ENCODE results near the gene RNF169. TPM values are rescaled to one million over a fixed set of nuclear protein-coding genes. Genes with fewer than 3 reads are reported as not detected.

RNF169 gene
- total RNA-seq, 2 donors from 2014 or later = 22.1 to 30.1 TPM

GRCh38 chr11:74844072-74844471, 95.4 kb downstream of the RNF169 start:
- H3K27ac ChIP-seq = no peak overlapping the region
- DNase-seq (ENCODE audit: low spot score) (no peak), ATAC-seq (ENCODE audit: insufficient number of reproducible peaks, low FRiP score, low read depth) (no peak)
- no peak overlapping the region for H3K4me3 ChIP-seq
- no peaks in the 10 kb centered on the region for H3K27me3 ChIP-seq (replicated peaks; ENCODE audit: insufficient read depth)
- no peaks in the 10 kb centered on the region for H3K9me3 ChIP-seq
- no peaks in the 10 kb centered on the region for H3K4me1 ChIP-seq (ENCODE audit: control insufficient read depth in 1 of 2, low read depth in 2 of 2)
- TF ChIP-seq CTCF (IDR thresholded peaks at IDR 0.05) = no peak
- H3K36me3 ChIP-seq = peaks cover 32% of the 10 kb centered on the region

- DNase-seq (ENCODE audit: low spot score) (no peak), ATAC-seq (ENCODE audit: insufficient number of reproducible peaks, low FRiP score, low read depth) (no peak)
- peaks cover 32% of the 10 kb centered on the region for H3K36me3 ChIP-seq
Measured at GRCh38 chr11:74844865-74845264, 96.2 kb downstream of the RNF169 start.

GRCh38 chr11:74845978-74846517, 97.4 kb downstream of the RNF169 start:
- no peaks in the 10 kb centered on the region for H3K9me3 ChIP-seq
- no peak for TF ChIP-seq CTCF (IDR thresholded peaks at IDR 0.05)
- no peak for ATAC-seq (ENCODE audit: insufficient number of reproducible peaks, low FRiP score, low read depth)
- H3K4me3 ChIP-seq = no peak overlapping the region
- no peak for DNase-seq (ENCODE audit: low spot score)
- no peak overlapping the region for H3K27ac ChIP-seq
- H3K4me1 ChIP-seq (ENCODE audit: control insufficient read depth in 1 of 2, low read depth in 2 of 2) = no peaks in the 10 kb centered on the region
- H3K36me3 ChIP-seq = peaks cover 35% of the 10 kb centered on the region
- H3K27me3 ChIP-seq (replicated peaks; ENCODE audit: insufficient read depth) = no peaks in the 10 kb centered on the region

More at GRCh38 chr11:74844865-74845264, 96.2 kb downstream of the RNF169 start:
- Histone ChIP-seq H3K4me3 (no peak overlapping the region), H3K9me3 (no peaks in the 10 kb centered on the region), H3K27ac (no peak overlapping the region), H3K27me3 (replicated peaks; ENCODE audit: insufficient read depth) (no peaks in the 10 kb centered on the region), H3K4me1 (ENCODE audit: control insufficient read depth in 1 of 2, low read depth in 2 of 2) (no peaks in the 10 kb centered on the region)
- no peak for TF ChIP-seq CTCF (IDR thresholded peaks at IDR 0.05)

GRCh38 chr11:74846770-74847169, 98.1 kb downstream of the RNF169 start:
- H3K9me3 ChIP-seq = no peaks in the 10 kb centered on the region
- no peak for ATAC-seq (ENCODE audit: insufficient number of reproducible peaks, low FRiP score, low read depth)

GRCh38 chr11:74847395-74847794, 98.7 kb downstream of the RNF169 start:
- no peak for ATAC-seq (ENCODE audit: insufficient number of reproducible peaks, low FRiP score, low read depth)
- TF ChIP-seq CTCF (IDR thresholded peaks at IDR 0.05) = no peak
- H3K4me3 ChIP-seq = no peak overlapping the region
- H3K36me3 ChIP-seq = peaks cover 40% of the 10 kb centered on the region
- DNase-seq (ENCODE audit: low spot score) = no peak
- H3K27ac ChIP-seq = no peak overlapping the region
- no peaks in the 10 kb centered on the region for H3K9me3 ChIP-seq
- H3K4me1 ChIP-seq (ENCODE audit: control insufficient read depth in 1 of 2, low read depth in 2 of 2) = no peaks in the 10 kb centered on the region
- H3K27me3 ChIP-seq (replicated peaks; ENCODE audit: insufficient read depth) = no peaks in the 10 kb centered on the region

More at GRCh38 chr11:74846770-74847169, 98.1 kb downstream of the RNF169 start:
- H3K4me3 ChIP-seq = no peak overlapping the region
- H3K4me1 ChIP-seq (ENCODE audit: control insufficient read depth in 1 of 2, low read depth in 2 of 2) = no peaks in the 10 kb centered on the region
- H3K27me3 ChIP-seq (replicated peaks; ENCODE audit: insufficient read depth) = no peaks in the 10 kb centered on the region
- no peak for TF ChIP-seq CTCF (IDR thresholded peaks at IDR 0.05)
- H3K36me3 ChIP-seq = peaks cover 42% of the 10 kb centered on the region
- no peak for DNase-seq (ENCODE audit: low spot score)
- no peak overlapping the region for H3K27ac ChIP-seq

Measured in thoracic aorta (tissue), 2 donors.